Measurements from ENCODE around the gene ALG1.
"Not testable (repeated sequence)": the region's sequence is repeated elsewhere in the genome, so short reads cannot be mapped to it uniquely, and the experiment has no call there.

ALG1 gene

DNA sequence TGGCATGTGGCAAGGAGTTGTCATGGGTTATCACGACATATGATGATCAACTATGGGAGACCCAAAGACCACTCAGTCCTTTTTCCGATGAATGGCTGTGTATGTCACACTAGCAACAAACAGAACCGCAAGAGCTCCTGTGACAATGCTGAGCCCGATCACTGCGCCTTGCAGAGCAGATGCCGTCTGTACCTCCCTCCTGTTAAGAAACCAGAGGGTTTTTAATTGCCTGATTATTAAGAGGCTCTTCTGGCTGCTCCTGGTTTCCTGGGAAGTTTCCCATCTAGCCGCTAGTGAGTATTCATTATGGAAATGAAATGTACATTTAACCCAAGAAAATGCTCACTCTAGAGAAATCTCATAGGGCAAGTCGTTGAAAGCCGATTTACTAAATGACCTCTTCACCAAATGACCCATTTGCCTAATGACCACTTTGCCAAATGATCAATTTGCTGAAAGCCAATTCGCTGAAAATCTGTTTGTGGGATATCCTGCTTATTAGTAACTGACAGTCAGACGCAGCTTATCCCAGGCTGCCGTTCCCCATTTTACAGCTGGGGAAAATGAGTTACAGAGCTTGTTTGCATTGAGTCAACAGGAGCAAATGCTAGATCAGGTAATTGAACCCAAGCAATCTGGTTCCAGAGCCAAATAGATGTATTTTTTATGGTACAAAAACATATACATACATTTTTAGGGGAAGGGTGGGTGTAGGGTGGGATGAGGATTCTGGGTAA is 31.8 kb downstream of the ALG1 start:
- not testable (repeated sequence) for DNase-seq

DNA sequence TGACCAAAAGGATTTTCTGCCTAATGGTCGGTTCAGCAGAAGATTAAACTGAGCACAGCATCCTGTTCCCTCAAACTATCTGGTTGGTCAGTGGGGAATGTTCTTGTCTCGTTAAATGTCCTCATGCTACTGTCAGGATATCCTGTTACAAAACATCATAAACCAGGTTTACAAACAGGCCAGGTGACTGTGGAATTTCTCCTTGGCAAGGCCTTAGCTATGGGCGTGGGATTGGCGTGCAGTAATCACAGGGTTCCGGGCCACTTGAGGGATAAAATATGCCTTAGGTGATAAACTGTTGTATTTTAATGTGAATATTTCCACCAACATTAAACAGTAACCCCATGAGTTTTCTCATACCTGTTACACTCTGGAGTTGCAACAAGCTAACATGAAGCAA is 33.4 kb downstream of the ALG1 start:
- DNase-seq, result not testable (repeated sequence)

DNA sequence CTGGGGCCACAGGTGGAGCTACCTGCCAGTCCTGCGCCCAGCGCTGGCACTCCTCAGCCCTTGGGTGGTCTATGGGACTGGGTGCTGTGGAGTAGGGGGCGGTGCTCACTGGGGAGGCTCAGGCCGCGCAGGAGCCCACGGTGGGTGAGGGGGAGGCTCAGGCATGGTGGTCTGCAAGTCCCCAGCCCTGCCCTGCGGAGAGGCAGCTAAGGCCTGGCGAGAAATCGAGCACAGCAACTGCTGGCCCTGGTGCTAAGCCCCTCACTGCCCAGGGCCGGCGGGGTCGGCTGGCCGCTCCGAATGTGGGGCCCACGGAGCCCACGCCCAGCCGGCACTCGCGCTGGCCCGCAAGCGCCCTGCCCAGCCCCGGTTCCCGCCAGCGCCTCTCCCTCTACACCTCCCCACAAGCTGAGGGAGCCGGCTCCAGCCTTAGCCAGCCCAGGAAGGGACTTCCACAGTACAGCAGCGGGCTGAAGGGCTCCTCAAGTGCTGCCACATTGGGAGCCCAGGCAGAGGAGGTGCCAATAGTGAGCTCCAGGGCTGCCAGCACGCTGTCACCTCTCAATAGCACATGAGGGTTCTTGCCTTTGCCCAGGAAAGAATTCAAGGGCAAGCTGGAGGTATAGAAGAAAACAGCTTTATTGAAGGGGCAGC is 37.0 kb downstream of the ALG1 start:
- DNase-seq, result no peak

DNA sequence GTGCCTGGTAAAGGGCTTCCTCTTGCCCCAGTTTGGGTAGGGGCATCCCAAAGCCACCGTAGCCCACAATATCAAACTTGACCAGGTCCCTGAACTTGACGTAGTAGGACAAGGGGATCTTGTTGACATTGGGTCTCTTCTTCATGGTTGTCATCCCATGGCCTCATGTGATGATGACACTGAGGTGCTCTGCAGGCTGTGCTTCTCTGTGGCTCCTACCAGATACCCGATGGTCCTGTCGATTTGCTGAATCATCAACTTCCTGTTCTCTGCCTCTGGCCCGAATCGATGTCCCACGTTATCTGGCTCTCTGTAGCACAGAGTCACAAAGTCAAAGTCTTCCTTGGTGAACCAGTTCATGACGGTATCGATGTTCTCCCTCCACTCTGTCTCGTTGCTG is 39.3 kb downstream of the ALG1 start:
- not testable (repeated sequence) for DNase-seq

DNA sequence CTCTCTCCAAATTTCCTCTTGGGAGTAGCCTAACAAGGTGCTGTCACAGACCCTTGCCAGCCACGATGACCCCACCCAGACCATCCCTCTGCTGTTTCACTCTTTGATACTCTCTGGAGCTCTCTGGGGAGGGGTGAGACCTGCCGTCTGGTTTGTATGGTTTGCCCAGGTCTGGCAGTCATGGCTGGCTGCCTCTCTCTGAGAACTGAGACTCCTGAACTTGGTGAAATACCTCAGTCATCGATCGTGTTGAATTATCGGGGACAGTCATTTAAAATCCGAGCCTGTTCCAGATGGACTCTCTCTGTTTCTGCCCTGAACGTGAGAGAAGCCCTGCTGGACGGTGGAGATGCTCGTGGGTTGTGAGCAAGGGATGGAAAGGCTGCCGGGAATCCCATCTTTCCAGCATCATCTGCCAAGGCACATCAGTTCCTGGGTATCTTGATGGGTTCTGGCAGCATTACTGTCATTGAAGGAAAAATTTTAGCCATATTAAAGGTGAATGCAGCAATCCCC is 45.2 kb downstream of the ALG1 start:
- not testable (repeated sequence) for DNase-seq

DNA sequence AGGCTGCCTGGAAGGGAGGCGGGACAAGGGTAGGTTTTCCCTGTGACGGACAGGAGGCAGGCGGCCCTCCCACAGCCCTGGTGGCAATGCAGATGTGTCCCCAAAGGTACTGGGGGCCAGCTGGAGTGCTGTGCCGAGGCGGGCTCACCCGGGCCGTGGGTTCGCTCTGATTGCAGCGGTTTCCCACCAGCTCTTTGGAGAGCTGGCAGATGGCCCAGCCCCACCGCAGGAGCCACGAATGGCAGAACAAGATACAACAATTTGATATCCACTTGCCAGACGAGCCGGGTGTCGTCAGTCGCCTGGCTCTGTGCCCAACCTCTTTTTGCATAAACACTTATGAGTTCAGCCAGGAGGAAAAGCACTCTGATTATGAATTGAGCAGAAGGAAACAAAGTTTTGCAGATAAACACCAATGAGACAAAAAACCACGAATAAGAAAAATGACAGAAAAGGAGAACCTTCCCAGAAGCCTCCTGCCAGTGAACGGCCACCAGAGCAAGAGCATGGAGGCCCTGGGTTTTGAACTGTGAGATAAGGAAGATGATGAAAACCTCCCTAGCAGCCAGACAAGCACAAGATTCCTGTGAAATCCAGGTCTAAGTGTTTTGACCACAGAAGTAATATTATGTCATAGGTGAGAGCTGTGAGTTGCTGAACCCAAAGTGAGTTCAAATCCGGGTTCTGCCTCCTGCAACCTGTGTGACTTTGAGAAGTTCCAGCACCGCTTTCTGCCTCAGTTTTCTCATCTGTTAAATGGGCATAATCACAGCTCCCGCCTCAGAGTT is 45.9 kb downstream of the ALG1 start:
- peak; percentile 33 for DNase-seq

DNA sequence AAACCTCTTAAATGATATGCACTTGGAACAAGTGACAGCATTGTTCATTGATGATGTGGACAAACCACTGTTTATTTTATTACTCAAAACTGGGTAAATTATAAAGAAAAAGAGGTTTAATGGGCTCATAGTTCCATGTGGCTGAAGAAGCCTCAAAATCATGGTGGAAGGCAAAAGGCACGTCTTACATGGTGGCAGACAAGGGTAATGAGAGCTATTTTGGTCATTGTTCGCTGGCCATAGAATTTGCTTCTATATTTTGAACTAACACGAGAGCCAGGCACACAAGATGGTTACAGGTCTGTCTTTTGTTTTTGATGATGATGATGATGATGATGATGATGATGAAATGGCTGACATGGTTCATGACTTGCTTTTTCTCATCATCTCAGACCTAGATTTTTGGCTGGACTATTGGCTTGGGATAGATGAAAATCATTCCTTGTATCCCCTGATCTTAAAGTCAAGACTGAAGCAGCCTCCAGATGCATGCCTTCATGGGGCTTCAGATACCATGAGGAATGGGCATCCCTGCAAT is 59.9 kb downstream of the ALG1 start:
- DNase-seq, result not testable (repeated sequence)

DNA sequence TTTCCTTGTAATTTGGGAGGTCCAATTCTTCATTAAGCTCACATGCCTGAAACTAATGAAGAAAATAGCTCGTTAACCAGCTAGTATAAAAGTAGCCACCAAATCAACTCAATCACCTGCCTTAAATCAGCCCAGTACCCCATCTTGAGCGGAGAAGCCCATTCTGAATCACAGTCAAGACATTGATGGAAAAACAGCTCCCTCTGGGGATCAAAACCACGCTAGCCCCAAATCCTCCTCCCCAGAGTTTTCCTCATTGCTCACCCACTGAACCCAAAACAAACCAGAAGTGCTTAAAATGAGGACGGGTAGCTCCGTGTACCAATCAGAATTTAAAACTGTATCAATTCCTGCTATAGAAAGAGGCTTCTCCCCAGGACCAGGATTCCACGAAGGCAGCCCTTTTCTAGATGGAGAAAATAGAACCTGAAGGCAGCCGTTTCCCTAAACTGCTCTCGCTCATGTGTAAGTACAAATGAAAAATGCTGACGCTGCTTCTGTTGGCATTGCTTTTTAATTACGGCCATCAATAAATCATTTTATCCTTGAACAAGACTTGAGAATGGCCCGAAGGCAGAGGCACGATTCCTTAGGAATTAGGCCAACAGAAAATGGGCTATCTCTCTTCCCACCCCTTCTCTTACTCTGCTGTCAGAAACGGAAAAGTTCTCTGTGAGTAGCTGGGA is 61.4 kb downstream of the ALG1 start:
- not testable (repeated sequence) for DNase-seq

DNA sequence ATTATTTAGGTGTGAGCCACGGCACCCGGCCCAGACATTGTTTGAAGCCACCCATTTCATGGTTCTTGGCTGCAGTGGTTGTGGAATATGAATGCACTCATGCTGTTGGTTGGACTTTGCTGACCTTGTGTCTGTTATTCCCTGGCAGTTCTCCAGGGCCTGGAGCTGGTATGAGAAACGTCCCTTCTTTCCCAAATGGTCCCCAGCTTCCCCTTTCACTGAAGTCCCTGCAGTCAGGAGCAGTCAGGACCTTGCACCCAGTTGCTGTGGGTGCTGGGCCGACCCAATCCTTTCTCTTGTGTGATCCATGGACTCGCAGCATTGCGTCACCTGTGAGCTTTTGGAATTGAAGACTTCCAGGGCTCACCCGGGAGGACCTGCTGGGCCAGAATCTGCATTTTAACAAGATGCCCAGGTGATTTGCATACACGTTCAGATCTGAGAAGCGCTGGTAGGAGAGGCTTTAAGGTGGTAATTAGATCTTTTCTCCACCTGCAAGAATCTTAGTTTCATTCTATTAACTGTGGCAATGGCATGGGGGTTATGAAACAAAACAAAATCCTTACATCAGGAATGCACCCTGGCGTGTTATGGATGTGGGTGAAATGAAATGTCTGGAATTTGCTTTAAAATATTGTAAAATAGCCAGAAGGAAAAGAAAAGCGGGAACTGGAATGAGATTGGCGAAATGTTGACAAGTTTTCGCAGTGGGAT is 63.3 kb downstream of the ALG1 start:
- DNase-seq, result not testable (repeated sequence)

Data from NCI-H146 (cell line).